ENCODE measurements around the gene SLC22A16. TPM values are rescaled to one million over a fixed set of nuclear protein-coding genes. Genes with fewer than 3 reads are reported as not detected.

Gene SLC22A16
- polyA plus RNA-seq, 1 of the 3 experiments (the other 2 are of a cell fraction), result not detected

DNA sequence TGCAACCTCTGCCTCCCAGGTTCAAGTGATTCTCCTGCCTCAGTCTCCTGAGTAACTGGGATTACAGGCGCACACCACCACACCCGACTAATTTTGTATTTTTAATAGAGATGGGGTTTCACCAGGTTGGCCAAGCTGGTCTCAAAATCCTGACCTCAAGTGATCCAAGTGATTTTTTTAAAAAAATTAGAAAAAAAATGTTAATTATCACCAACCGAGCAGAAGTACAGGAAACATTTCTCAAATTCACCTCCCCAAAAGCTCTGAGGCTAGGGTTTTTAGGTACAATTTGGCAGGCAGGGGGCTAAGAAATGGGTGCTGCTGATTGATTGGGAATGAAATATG is 14.9 kb upstream of the SLC22A16 start:
- H3K36me3 ChIP-seq (replicated peaks in 1 of 2; ENCODE audit: control insufficient read depth in 1 of 2, insufficient read depth in 2 of 2, low read length in 1 of 2), result no peaks in the 10 kb centered on the region
- TF ChIP-seq RFX5 (IDR thresholded peaks at IDR 0.05; ENCODE audit: low read length), result no peak
- TF ChIP-seq EZH2phosphoT487 (IDR thresholded peaks at IDR 0.05; ENCODE audit: borderline replicate concordance, low read depth), result no peak
- TF ChIP-seq FOXM1 (IDR thresholded peaks at IDR 0.05; ENCODE audit: low read depth), result no peak
- TF ChIP-seq, protein P1, sequence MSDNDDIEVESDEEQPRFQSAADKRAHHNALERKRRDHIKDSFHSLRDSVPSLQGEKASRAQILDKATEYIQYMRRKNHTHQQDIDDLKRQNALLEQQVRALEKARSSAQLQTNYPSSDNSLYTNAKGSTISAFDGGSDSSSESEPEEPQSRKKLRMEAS (IDR thresholded peaks at IDR 0.05; ENCODE audit: low read depth), result no peak
- no peak for TF ChIP-seq TEAD4 (IDR thresholded peaks at IDR 0.05; ENCODE audit: borderline replicate concordance, insufficient read depth)
- TF ChIP-seq, protein P2, sequence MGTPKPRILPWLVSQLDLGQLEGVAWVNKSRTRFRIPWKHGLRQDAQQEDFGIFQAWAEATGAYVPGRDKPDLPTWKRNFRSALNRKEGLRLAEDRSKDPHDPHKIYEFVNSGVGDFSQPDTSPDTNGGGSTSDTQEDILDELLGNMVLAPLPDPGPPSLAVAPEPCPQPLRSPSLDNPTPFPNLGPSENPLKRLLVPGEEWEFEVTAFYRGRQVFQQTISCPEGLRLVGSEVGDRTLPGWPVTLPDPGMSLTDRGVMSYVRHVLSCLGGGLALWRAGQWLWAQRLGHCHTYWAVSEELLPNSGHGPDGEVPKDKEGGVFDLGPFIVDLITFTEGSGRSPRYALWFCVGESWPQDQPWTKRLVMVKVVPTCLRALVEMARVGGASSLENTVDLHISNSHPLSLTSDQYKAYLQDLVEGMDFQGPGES (IDR thresholded peaks at IDR 0.05; ENCODE audit: low read depth, low read length), result no peak
- TF ChIP-seq, protein P3, sequence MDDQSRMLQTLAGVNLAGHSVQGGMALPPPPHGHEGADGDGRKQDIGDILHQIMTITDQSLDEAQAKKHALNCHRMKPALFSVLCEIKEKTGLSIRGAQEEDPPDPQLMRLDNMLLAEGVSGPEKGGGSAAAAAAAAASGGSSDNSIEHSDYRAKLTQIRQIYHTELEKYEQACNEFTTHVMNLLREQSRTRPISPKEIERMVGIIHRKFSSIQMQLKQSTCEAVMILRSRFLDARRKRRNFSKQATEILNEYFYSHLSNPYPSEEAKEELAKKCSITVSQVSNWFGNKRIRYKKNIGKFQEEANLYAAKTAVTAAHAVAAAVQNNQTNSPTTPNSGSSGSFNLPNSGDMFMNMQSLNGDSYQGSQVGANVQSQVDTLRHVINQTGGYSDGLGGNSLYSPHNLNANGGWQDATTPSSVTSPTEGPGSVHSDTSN (IDR thresholded peaks at IDR 0.05), result no peak
- TF ChIP-seq CHD2 (IDR thresholded peaks at IDR 0.05; ENCODE audit: low read length, partially characterized antibody), result no peak
- no peak for TF ChIP-seq EP300 (IDR thresholded peaks at IDR 0.05; ENCODE audit: borderline replicate concordance in 1 of 2, low read depth in 1 of 2, low read length in 1 of 2)
- TF ChIP-seq, protein P4, sequence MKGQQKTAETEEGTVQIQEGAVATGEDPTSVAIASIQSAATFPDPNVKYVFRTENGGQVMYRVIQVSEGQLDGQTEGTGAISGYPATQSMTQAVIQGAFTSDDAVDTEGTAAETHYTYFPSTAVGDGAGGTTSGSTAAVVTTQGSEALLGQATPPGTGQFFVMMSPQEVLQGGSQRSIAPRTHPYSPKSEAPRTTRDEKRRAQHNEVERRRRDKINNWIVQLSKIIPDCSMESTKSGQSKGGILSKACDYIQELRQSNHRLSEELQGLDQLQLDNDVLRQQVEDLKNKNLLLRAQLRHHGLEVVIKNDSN (IDR thresholded peaks at IDR 0.05; ENCODE audit: borderline replicate concordance, low read depth), result no peak
- no peak for TF ChIP-seq RXRA (IDR thresholded peaks at IDR 0.05; ENCODE audit: borderline replicate concordance, low read depth)
- TF ChIP-seq FOSL2 (IDR thresholded peaks at IDR 0.05; ENCODE audit: borderline replicate concordance, low read depth), result no peak
- TF ChIP-seq, protein P5, sequence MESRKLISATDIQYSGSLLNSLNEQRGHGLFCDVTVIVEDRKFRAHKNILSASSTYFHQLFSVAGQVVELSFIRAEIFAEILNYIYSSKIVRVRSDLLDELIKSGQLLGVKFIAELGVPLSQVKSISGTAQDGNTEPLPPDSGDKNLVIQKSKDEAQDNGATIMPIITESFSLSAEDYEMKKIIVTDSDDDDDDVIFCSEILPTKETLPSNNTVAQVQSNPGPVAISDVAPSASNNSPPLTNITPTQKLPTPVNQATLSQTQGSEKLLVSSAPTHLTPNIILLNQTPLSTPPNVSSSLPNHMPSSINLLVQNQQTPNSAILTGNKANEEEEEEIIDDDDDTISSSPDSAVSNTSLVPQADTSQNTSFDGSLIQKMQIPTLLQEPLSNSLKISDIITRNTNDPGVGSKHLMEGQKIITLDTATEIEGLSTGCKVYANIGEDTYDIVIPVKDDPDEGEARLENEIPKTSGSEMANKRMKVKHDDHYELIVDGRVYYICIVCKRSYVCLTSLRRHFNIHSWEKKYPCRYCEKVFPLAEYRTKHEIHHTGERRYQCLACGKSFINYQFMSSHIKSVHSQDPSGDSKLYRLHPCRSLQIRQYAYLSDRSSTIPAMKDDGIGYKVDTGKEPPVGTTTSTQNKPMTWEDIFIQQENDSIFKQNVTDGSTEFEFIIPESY (IDR thresholded peaks at IDR 0.05; ENCODE audit: borderline replicate concordance, low read depth), result no peak
- ChIA-PET POLR2A (no interaction called here), CTCF (interaction anchor here (1.4 kb wide), 1 partner anchor 16 kb away, joined by 4 read pairs; no protein-coding TSS in a partner anchor)
- H2AFZ ChIP-seq (ENCODE audit: low read depth), result no peak overlapping the region
- no peak overlapping the region for H3K27ac ChIP-seq (ENCODE audit: low read depth in 2 of 2, low read length in 1 of 2)
- H3K4me3 ChIP-seq (ENCODE audit: low read depth in 2 of 2, low read length in 1 of 2), result no peak overlapping the region
- 84% methylated on average over 3 of the region's 3 CpGs for WGBS (ENCODE audit: low lambda C conversion rate)
- no peaks in the 10 kb centered on the region for H3K79me2 ChIP-seq (ENCODE audit: insufficient read depth)
- no peak overlapping the region for H3K4me2 ChIP-seq
- no peak for DNase-seq
- no peaks in the 10 kb centered on the region for H3K4me1 ChIP-seq (ENCODE audit: control insufficient read depth in 1 of 2, insufficient read depth in 2 of 2, low read depth in 1 of 2, low read length in 1 of 2)
- H3K9me2 ChIP-seq, result no peaks in the 10 kb centered on the region
- no peaks in the 10 kb centered on the region for H4K20me1 ChIP-seq (ENCODE audit: insufficient read depth)
- H3F3A ChIP-seq (replicated peaks; ENCODE audit: insufficient read depth), result no peaks in the 10 kb centered on the region
- no peaks in the 10 kb centered on the region for H3K27me3 ChIP-seq (ENCODE audit: insufficient read depth)
- no peaks in the 10 kb centered on the region for H3K9me3 ChIP-seq
- no peak overlapping the region for H3K9ac ChIP-seq

All from SK-N-SH (cell line).